GM12865 (cell line): Measurements from ENCODE around the gene ABHD12.

Experiments used
- DNase-seq: peaks from one replicate; pipeline ENCODE4 v3.0.0; 2010; ENCODE audit warnings: low read depth
- H3K4me3 ChIP-seq: 2 replicates; pipeline ENCODE4 v1.5.1; 2011; ENCODE audit warnings: mild to moderate bottlenecking, low read depth, low read length, control low read depth
- CTCF ChIP-seq: IDR thresholded peaks from 2 replicates; pipeline ENCODE4 v1.5.1; 2011; ENCODE audit warnings: low read length, control low read depth, low read depth, inconsistent platforms; ENCODE audit not compliant: insufficient read depth; ENCODE audit errors: missing control alignments

ABHD12 gene

GRCh38 chr20:25274891-25275812 lies 115.5 kb downstream of the ABHD12 start:
- no peak for TF ChIP-seq CTCF
- DNase-seq: no peak
- no peak overlapping the region for H3K4me3 ChIP-seq

- H3K4me3 ChIP-seq: no peak overlapping the region
- no peak for DNase-seq
- no peak for TF ChIP-seq CTCF
These were observed 116.2 kb downstream of the ABHD12 start for GRCh38 chr20:25274481-25274880.

GRCh38 chr20:25273541-25274358 lies 116.9 kb downstream of the ABHD12 start:
- no peak for DNase-seq

GRCh38 chr20:25273046-25273445 lies 117.6 kb downstream of the ABHD12 start:
- TF ChIP-seq CTCF: no peak
- H3K4me3 ChIP-seq: no peak overlapping the region
- no peak for DNase-seq

More at GRCh38 chr20:25273541-25274358, 116.9 kb downstream of the ABHD12 start:
- no peak for TF ChIP-seq CTCF
- no peak overlapping the region for H3K4me3 ChIP-seq

GRCh38 chr20:25272223-25273000 lies 118.2 kb downstream of the ABHD12 start:
- TF ChIP-seq CTCF: no peak
- no peak for DNase-seq
- H3K4me3 ChIP-seq: no peak overlapping the region

GRCh38 chr20:25271486-25272222 lies 119.0 kb downstream of the ABHD12 start:
- no peak for TF ChIP-seq CTCF
- no peak for DNase-seq

More at GRCh38 chr20:25271486-25272222, 119.0 kb downstream of the ABHD12 start:
- H3K4me3 ChIP-seq: no peak overlapping the region
